GM19023 (cell line): Measurements from ENCODE around the gene RBMX.
"Not testable (repeated sequence)": the region's sequence is repeated elsewhere in the genome, so short reads cannot be mapped to it uniquely, and the experiment has no call there.

ENCODE experiments used
- ATAC-seq: cut with Tn5 transposase; IDR thresholded peaks from one replicate; pipeline ENCODE4 v1.9.1; 2021; ENCODE audit warnings: mild to moderate bottlenecking, moderate library complexity; ENCODE audit not compliant: unreplicated experiment

RBMX gene

DNA sequence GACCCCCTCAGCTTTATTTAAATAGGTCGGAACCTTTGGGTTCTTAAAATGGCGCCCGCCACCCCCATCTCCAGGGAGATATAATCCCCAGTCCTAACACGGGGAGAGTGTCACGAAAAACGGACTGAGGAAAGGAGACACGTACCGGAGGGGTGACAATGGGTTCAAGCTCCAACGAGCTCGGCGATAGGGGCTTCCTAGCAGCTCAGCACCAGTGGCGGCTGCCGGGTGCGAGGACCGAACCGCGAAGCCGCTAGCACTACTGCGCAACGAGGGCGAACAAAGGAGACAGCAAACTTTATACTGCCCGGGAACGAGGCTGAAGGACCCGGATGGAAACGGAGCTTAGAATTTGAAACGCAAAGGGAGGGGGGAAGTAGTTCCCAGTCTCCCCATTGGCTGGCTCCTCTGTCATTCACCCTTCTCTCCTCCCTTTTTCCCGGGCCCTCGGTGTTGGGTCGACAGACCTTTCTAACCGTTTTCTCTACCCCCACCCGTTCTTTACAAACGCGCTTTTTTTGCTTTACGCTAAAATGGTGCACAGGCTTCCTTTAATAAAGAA lies at the start of gene RBMX:
RBMX (minus strand) TSS at position 274 of the 562 bp plus-strand sequence. CDS start 1,298 bp downstream, outside the sequence.
- peak; percentile 94 for ATAC-seq

DNA sequence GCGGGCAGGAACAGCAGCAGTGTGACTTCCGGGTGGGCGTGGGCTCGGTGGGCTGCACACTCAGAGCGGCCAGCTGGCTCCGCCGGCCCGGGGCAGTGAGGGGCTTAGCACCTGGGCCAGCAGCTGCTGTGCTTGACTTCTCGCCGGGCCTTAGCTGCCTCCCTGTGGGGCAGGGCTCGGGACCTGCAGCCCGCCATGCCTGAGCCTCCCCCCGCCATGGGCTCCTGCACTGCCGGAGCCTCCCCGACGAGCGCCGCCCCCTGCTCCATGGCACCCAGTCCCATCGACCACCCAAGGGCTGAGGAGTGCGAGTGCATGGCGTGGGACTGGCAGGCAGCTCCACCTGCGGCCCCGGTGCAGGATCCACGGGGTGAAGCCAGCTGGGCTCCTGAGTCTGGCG lies 40.9 kb upstream of the RBMX start:
- not testable (repeated sequence) for ATAC-seq

- no peak for ATAC-seq
These were observed 39.5 kb upstream of the RBMX start for GRCh38 chrX:136920001-136920400.

GRCh38 chrX:136916827-136917226 lies 36.3 kb upstream of the RBMX start:
- ATAC-seq: no peak

DNA sequence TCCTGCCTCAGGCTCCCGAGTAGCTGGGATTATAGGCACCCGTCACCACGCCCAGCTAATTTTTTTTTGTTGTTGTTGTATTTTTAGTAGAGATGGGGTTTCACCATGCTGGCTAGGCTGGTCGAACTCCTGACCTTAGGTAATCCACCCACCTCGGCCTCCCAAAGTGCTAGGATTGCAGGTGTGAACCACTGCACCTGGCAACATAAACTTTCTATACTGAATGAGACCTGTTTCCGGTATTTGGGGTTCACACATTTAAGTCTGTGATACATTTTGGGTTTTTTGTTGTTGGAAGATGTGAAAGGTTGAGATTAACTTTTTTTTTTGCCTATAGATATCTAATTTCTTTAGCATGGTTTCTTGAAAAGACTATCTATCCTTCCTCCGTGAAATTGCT lies 31.1 kb upstream of the RBMX start:
- not testable (repeated sequence) for ATAC-seq

GRCh38 chrX:136911253-136911652 lies 30.7 kb upstream of the RBMX start:
- no peak for ATAC-seq

GRCh38 chrX:136910565-136911035 lies 30.1 kb upstream of the RBMX start:
- no peak for ATAC-seq

- peak; percentile 61 for ATAC-seq
These were observed 29.4 kb upstream of the RBMX start for GRCh38 chrX:136909706-136910564.

GRCh38 chrX:136909119-136909705 lies 28.7 kb upstream of the RBMX start:
- peak; percentile 72 for ATAC-seq

- no peak for ATAC-seq
These were observed 27.1 kb upstream of the RBMX start for GRCh38 chrX:136907621-136908020.

- no peak for ATAC-seq
These were observed 26.5 kb upstream of the RBMX start for GRCh38 chrX:136906921-136907510.

DNA sequence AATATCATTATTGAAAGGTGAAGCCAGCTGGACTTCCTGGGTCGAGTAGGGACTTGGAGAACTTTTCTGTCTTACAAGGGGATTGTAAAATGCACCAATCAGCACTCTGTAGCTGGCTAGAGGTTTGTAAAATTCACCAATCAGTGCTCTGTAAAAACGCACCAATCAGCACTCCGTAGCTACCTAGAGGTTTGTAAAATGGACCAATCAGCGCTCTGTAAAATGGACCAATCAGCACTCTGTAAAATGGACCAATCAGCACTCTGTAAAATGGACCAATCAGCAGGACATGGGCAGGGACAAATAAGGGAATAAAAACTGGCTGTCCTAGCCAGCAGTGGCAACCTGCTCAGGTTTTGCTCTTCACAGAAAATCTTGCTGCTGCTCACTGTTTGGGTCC lies 23.5 kb upstream of the RBMX start:
- ATAC-seq: not testable (repeated sequence)

- ATAC-seq: not testable (repeated sequence)
These were observed 19.5 kb upstream of the RBMX start for GRCh38 chrX:136900071-136900470.

DNA sequence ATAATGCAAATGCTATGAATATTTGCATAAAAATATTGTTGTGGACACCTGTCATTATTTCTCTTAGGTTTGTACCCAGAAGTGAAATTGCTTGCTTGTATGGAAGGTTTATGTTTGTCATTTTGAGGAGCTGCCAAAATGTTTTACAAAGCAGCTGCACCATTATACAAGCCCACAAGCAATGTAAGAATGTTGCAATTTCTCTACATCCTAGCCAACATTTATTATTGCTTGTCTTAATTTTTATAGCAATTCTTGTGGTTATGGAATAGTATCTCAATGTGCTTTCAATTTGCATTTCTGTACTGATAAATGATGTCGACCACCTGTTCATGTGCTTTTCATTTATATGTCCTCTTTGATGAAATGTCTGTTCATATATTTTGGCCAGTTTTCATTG lies 18.7 kb upstream of the RBMX start:
- no peak for ATAC-seq

DNA sequence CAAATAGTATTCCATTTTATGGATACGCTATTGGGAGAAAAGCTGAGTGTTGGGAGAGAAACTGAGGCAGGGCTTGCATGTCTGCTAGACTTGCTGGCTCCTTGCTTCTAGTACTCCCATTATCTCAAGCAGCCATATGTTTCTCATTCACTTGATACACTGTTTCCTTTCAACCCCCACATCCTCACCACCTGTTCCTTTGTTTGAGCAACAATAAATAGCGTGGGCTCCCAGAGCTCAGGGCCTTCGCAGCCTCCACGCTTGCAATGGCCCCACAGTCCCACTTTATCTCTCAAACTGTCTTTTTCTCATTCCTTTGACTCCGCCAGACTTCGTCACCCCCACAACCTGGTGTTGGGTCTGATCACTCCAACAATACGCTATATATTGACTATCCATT lies 18.2 kb upstream of the RBMX start:
- not testable (repeated sequence) for ATAC-seq

GRCh38 chrX:136896121-136896914 lies 15.8 kb upstream of the RBMX start:
- ATAC-seq: no peak

GRCh38 chrX:136892412-136892811 lies 11.9 kb upstream of the RBMX start:
- no peak for ATAC-seq

DNA sequence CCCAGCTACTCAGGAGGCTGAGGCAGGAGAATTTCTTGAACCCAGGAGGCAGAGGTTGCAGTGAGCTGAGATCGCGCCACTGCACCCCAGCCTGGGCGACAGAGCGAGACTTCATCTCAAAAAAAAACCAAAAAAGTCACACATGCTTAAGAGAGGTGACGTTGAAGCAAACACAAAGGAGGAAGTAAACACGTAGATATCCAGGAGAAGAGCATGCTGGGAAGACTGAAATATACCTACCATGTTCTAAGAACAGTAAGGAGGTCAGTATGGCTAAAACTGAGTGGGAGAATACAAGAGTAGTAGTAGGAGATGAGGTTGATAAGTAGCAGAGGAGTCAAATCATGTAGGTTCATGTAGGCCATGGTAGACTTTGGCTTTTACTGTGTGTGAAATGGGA lies 10.1 kb upstream of the RBMX start:
- ATAC-seq: not testable (repeated sequence)

GRCh38 chrX:136889269-136889668 lies 8.7 kb upstream of the RBMX start:
- ATAC-seq: no peak

GRCh38 chrX:136880003-136880451 lies 498 bp downstream of the RBMX start:
- ATAC-seq: peak; percentile 20
